HUES48 (cell line): ENCODE measurements around the gene TRAPPC6A.

Experiments used
- H3K27ac ChIP-seq: one replicate; pipeline ENCODE4 v1.7.0; 2013; ENCODE audit warnings: low read depth, low read length, inconsistent platforms
- H3K27me3 ChIP-seq: 2 replicates; pipeline ENCODE4 v1.6.1; 2013; ENCODE audit warnings: mild to moderate bottlenecking, low read length; ENCODE audit not compliant: control insufficient read depth, insufficient read depth
- H3K36me3 ChIP-seq: 2 replicates; pipeline ENCODE4 v1.6.1; 2013; ENCODE audit warnings: low read length; ENCODE audit not compliant: control insufficient read depth, insufficient read depth
- H3K4me1 ChIP-seq: 2 replicates; pipeline ENCODE4 v1.6.1; 2013; ENCODE audit warnings: mild to moderate bottlenecking, low read length; ENCODE audit not compliant: control insufficient read depth, insufficient read depth
- H3K4me3 ChIP-seq: 2 replicates; pipeline ENCODE4 v1.5.1; 2013; ENCODE audit warnings: mild to moderate bottlenecking, low read depth, low read length
- H3K9ac ChIP-seq: 2 replicates; pipeline ENCODE4 v1.6.1; 2013; ENCODE audit warnings: mild to moderate bottlenecking, low read depth, low read length, moderate library complexity
- H3K9me3 ChIP-seq: 2 replicates; pipeline ENCODE4 v1.6.1; 2013; ENCODE audit warnings: low read length; ENCODE audit not compliant: control insufficient read depth, insufficient read depth

The TRAPPC6A gene

DNA sequence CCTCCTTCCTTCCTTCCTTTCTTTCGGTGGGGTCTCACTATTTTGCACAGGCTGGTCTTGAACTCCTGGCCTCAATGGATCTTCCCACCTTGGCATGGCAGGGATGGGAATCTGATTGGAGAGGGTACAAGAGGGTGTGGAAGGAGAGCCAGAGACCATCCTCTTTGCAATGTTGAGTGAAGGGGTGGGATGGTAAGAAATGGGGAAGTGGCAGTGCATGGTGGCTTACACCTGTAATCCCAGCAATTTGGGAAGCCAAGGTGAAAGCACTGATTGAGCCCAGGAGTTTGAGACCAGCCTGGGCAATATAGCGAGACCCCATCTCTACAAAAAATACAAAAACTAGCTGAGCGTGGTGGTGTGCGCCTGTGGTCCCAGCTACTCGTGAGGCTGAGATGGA is 6.1 kb upstream of the TRAPPC6A start:
- H3K36me3 ChIP-seq, result no peaks in the 10 kb centered on the region

DNA sequence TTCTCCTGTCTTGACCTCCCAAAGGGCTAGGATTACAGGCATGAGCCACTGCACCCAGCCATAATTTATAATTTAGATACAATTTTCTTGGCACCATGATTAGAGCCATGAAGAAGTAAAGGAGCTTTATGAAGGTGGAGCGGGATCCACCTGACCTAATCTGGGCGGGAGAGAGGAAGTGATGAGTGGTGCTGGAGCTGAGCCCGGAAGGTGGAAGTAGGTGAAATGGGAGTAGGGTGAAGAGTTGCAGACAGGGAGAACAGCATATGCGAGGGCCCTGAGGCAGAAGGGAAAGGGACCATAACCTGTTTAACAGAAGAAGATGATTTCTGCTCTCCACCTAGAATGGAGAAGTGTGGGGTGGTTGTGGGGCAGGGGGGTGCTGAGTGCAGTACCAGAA is 4.7 kb upstream of the TRAPPC6A start:
- H3K9ac ChIP-seq, result no peak overlapping the region

More for the DNA sequence above, 6.1 kb upstream of the TRAPPC6A start:
- Histone ChIP-seq H3K4me1 (0 out of 2 replicates have a peak, but pooled peaks cover 3% of the 10 kb centered on the region), H3K9me3 (no peaks in the 10 kb centered on the region), H3K9ac (no peak overlapping the region), H3K27me3 (no peaks in the 10 kb centered on the region), H3K27ac (no peak overlapping the region), H3K4me3 (no peak overlapping the region)

DNA sequence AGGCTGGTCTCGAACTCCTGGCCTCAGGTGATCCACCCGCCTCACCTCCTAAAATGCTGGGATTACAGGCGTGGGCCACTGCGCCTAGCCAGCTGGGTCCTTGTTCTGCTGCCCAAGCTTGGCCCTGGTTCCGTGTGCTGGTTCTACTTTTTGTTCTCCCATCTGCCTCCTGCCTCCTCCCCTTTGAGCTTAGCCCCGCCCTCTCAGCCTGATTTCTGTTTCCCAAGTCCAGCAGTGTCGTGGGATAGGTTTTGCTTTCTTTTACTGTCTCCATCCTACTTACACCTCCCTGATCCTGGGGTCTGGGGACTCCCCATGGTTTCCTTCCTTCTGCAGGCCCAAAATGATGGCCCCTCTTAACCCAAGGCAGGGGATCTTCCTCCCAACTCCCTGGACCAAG is 2.9 kb upstream of the TRAPPC6A start:
- no peak overlapping the region for H3K4me3 ChIP-seq
- H3K9me3 ChIP-seq, result no peaks in the 10 kb centered on the region
- H3K9ac ChIP-seq, result no peak overlapping the region
- H3K27me3 ChIP-seq, result no peaks in the 10 kb centered on the region
- H3K36me3 ChIP-seq, result no peaks in the 10 kb centered on the region
- no peak overlapping the region for H3K27ac ChIP-seq
- H3K4me1 ChIP-seq, result no peaks in the 10 kb centered on the region

More for the DNA sequence above, 4.7 kb upstream of the TRAPPC6A start:
- no peaks in the 10 kb centered on the region for H3K9me3 ChIP-seq
- H3K27me3 ChIP-seq, result no peaks in the 10 kb centered on the region
- no peak overlapping the region for H3K4me3 ChIP-seq
- H3K27ac ChIP-seq, result no peak overlapping the region
- 0 out of 2 replicates have a peak, but pooled peaks cover 3% of the 10 kb centered on the region for H3K4me1 ChIP-seq
- no peaks in the 10 kb centered on the region for H3K36me3 ChIP-seq

DNA sequence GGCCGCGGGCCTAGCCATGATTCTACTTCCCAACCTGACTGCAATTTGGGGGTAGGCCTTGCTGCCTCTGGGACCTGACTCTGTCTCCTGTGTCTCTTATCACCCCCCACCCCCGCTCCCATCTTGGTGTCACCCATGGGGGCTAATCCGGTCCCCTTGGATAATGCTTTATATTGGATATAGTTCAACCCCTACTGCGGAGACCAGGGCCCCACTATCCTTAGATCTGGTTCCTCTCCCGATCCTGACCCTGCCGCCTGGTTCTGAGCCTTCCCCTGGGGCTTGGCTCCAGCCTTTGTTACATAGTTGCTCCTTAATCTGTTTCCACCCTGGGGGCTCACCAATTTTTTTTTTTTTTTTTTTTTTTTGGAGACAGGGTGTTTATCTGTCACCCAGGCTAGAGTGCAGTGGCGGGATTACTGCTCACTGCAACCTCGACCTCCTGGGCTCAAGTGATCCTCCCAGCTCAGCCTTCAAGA is 1.9 kb upstream of the TRAPPC6A start:
- no peak overlapping the region for H3K27ac ChIP-seq
- H3K4me3 ChIP-seq, result peak overlapping the region; percentile 78
- no peaks in the 10 kb centered on the region for H3K4me1 ChIP-seq
- no peaks in the 10 kb centered on the region for H3K36me3 ChIP-seq
- H3K9me3 ChIP-seq, result no peaks in the 10 kb centered on the region
- H3K9ac ChIP-seq, result peak overlapping the region; percentile 32; the same call in 1 of the 2 replicates
- no peaks in the 10 kb centered on the region for H3K27me3 ChIP-seq

DNA sequence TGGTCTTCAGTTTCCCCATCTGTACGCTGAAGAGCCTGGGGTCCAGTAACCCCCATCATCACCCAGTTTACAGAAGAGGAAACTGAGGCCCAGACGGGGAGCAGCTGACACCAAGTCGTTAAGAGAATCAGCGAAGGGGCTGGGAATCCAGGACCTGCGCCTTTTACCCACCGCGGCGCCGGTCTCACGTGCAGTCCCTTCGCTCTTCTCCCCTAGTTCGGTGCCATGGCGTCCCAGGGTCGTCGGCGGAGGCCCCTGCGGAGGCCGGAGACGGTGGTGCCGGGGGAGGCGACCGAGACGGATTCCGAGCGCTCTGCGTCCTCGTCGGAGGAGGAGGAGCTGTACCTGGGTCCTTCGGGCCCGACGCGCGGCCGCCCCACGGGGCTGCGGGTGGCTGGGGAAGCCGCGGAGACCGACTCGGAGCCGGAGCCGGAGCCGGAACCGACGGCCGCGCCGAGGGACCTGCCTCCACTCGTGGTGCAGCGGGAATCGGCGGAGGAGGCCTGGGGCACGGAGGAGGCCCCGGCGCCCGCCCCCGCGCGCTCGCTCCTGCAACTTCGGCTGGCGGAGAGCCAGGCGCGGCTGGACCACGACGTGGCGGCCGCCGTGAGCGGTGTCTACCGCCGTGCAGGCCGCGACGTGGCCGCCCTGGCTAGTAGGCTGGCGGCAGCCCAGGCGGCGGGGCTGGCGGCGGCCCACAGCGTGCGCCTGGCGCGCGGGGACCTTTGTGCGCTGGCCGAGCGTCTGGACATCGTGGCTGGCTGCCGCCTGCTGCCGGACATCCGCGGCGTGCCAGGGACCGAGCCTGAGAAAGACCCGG is 1.2 kb upstream of the TRAPPC6A start:
- peak overlapping the region; percentile 78 for H3K4me3 ChIP-seq
- no peaks in the 10 kb centered on the region for H3K9me3 ChIP-seq
- peak overlapping the region; percentile 32; the same call in 1 of the 2 replicates for H3K9ac ChIP-seq
- H3K27ac ChIP-seq, result peak overlapping the region; percentile 47
- H3K36me3 ChIP-seq, result no peaks in the 10 kb centered on the region
- H3K27me3 ChIP-seq, result no peaks in the 10 kb centered on the region
- H3K4me1 ChIP-seq, result no peaks in the 10 kb centered on the region

DNA sequence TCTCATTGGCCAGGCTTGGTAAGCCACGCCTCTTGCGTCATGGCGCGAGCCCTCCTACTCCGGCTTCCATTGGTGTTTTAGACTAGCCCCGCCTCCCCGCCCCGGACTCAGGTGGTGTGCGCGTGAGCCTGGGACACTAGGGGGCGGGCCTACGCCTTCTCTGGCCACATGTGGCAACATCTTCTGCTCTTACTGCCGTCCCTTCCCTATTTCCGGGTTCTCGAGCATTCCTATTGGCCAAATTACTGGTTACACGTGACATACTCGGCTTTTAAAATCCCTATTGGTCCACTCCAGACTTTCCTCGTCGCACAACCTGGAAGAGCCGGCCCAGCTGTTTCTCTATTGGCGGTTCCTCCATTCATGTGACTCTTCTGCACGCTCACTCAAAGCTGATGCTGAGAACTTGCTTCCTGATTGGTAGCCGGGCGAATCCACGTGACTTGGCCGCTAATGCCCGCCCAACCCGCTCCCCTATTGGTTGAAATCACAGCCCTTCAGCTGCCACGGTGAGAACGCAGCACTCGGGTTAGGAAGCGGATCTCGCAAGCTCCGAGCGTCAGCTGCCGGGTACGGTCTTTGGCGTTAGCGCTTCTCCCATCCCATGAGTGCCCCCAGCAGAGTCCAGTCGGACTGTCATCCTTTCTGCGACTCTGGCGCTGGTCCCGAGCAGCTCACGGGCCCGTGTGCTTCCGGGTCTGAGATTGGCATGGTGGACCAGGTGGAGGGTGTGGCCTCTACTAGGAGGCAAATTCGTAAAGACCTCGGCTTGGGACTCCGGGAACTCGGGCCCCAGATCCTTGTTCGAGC is 430 bp upstream of the TRAPPC6A start, which contains the start of gene BLOC1S3:
Gene BLOC1S3 (plus strand): TSS at position 523 of the 810 bp plus-strand sequence. CDS start 513 bp downstream, outside the sequence.
- H3K9ac ChIP-seq, result peak within 1 kb of the TSS; percentile 71
- H3K9me3 ChIP-seq, result no peaks in the 10 kb centered on the region
- H3K36me3 ChIP-seq, result no peaks in the 10 kb centered on the region
- H3K27ac ChIP-seq, result peak within 1 kb of the TSS; percentile 91
- H3K4me3 ChIP-seq, result peak within 1 kb of the TSS; percentile 78
- H3K27me3 ChIP-seq, result no peaks in the 10 kb centered on the region
- no peaks in the 10 kb centered on the region for H3K4me1 ChIP-seq

DNA sequence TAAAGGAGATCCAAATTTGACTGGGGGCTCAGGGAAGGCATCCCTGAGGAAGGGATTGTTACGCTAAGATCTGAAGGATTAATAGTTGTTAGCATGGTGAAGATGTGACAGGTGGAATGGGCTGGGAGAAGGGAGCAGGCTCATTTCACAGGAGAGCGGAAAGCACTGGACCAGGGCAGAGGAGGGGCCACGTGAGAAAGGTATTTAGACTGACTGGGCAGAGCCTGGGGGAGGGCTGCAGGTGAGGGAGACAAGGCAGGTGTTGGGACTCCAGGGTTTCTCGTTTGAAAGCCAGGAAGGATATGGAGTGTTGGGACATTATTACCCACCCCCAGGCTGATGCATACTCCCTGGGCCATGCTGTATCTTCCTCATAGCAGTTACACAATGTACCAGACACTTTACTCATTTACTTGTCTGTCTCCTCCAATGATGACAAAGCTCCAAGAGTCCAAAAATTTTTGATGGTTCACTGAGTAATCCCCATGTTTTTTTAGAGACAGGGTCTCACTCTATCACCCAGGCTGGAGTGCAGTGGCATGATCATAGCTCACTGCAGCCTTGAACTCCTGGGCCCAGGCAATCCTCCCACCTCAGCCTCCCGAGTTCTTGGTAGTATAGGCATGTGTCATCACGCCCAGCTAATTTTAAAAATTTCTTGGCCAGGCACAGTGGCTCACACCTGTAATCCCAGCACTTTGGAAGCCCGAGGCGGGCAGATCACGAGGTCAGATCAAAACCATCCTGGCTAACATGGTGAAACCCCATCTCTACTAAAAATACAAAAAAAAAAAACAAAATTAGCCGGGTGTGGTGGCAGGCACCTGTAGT is 2.3 kb downstream of the TRAPPC6A start:
- no peaks in the 10 kb centered on the region for H3K27me3 ChIP-seq
- no peaks in the 10 kb centered on the region for H3K4me1 ChIP-seq
- no peak overlapping the region for H3K9ac ChIP-seq
- H3K4me3 ChIP-seq, result no peak overlapping the region
- H3K36me3 ChIP-seq, result no peaks in the 10 kb centered on the region
- no peak overlapping the region for H3K27ac ChIP-seq
- H3K9me3 ChIP-seq, result no peaks in the 10 kb centered on the region

DNA sequence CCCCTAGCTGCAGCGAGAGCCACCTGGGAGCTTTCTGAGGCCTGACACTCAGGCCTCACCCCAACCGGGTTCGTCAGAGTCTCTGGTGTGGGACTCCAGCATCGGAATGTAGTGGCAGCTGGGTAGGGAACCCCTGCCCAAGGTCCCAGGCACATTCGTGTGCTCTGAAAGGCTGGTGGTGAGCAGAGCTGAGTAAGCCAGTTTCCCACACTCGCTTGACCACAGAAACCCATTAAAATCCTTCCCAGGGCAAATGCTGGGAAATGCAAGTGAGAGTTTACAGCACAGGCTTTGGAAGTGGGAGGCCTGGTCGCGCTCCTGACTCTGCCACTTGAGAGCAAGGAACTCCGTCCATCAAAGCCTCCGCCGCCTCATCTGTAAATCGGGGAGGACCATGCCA is 4.2 kb downstream of the TRAPPC6A start:
- no peaks in the 10 kb centered on the region for H3K36me3 ChIP-seq
- no peaks in the 10 kb centered on the region for H3K9me3 ChIP-seq
- H3K27ac ChIP-seq, result no peak overlapping the region
- H3K9ac ChIP-seq, result no peak overlapping the region
- no peaks in the 10 kb centered on the region for H3K4me1 ChIP-seq
- no peaks in the 10 kb centered on the region for H3K27me3 ChIP-seq
- H3K4me3 ChIP-seq, result no peak overlapping the region

DNA sequence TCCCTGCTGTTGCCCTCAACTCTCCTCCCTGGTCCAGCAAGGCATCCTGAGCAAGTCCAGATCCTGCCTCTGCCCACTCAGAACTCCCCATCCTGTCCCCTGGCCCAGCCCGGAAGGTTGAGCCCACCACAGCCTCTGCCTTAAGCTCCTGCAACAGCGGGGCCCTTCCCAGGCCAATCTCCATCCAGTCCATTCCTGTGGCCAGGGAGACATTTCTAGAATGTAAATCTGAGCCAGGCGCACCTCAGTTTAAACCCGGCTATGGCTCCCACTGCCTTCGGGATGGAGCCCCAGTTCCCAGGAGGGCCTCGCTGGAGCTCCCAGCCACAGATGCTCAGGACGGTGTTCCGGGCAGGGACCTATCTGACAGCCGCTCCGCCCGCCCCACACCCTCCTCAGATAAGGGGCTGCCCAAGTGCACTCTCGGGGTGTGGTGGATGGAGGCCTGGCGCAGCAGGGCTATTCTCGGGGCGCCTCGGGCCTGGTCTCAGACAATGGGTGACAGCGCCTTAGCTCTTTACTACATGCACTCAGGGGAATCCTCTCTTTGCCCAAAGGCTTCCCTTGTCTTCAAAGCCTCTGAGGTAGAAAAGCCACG is 5.3 kb downstream of the TRAPPC6A start:
- no peak overlapping the region for H3K9ac ChIP-seq

DNA sequence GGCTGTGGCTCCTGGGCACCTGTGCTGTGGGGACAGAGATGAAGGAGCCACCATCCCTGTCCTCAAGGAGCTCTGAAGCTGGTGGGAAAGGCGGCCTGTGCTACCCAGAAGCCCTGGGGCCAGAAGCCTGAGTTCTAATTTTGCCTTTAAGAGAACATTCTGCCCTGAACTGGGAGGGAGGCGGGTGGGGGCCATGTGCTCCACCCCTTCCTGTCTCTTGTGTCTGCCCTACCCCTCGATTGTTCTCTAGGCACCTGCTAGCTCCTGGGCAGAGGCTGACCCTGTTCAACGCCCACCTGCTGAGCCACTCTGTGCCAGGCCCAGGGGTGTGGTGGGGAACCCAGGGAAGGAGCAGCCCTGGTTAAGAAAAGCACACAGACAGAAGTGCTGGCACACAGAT is 5.9 kb downstream of the TRAPPC6A start:
- H3K4me3 ChIP-seq, result no peak overlapping the region

More for the DNA sequence above, 5.3 kb downstream of the TRAPPC6A start:
- Histone ChIP-seq H3K27me3 (no peaks in the 10 kb centered on the region), H3K4me3 (no peak overlapping the region), H3K9me3 (no peaks in the 10 kb centered on the region), H3K36me3 (no peaks in the 10 kb centered on the region), H3K27ac (no peak overlapping the region), H3K4me1 (no peaks in the 10 kb centered on the region)

More for the DNA sequence above, 5.9 kb downstream of the TRAPPC6A start:
- Histone ChIP-seq H3K36me3 (no peaks in the 10 kb centered on the region), H3K4me1 (peaks cover under 1% of the 10 kb centered on the region; the same call in 1 of the 2 replicates), H3K27ac (no peak overlapping the region), H3K9me3 (no peaks in the 10 kb centered on the region), H3K9ac (no peak overlapping the region), H3K27me3 (no peaks in the 10 kb centered on the region)
